ENCODE results near the gene UBE2H.

DNA sequence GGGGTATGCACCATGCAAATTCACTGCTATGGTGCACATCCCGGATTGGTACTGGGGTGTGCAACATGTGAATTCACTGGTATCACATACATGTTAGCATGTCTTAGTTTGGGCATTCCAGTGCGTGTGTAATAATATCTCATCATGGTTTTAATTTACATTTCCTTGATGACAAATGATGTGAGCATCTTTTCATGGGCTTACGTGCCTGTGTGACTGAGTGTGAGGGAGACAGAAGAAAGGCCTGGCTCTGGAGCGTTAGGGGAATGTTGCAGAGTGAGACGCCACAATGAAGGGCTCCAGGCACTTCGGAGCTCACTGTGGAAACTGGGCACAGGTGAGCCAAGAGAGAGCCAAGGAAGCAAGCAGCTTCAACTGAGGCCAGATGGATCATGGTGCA, 162.6 kb downstream of the UBE2H start:
- TF ChIP-seq, protein P1, sequence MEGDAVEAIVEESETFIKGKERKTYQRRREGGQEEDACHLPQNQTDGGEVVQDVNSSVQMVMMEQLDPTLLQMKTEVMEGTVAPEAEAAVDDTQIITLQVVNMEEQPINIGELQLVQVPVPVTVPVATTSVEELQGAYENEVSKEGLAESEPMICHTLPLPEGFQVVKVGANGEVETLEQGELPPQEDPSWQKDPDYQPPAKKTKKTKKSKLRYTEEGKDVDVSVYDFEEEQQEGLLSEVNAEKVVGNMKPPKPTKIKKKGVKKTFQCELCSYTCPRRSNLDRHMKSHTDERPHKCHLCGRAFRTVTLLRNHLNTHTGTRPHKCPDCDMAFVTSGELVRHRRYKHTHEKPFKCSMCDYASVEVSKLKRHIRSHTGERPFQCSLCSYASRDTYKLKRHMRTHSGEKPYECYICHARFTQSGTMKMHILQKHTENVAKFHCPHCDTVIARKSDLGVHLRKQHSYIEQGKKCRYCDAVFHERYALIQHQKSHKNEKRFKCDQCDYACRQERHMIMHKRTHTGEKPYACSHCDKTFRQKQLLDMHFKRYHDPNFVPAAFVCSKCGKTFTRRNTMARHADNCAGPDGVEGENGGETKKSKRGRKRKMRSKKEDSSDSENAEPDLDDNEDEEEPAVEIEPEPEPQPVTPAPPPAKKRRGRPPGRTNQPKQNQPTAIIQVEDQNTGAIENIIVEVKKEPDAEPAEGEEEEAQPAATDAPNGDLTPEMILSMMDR (IDR thresholded peaks at IDR 0.05; ENCODE audit: low read length): no peak
- TF ChIP-seq EZH2 (optimal IDR thresholded peaks at IDR 0.05; ENCODE audit: low read depth, low read length): no peak
- TF ChIP-seq EZH2phosphoT487 (IDR thresholded peaks at IDR 0.05; ENCODE audit: low read length): no peak

Data from MM.1S (cell line).